ENCODE results near the gene MICAL3.

The MICAL3 gene

DNA sequence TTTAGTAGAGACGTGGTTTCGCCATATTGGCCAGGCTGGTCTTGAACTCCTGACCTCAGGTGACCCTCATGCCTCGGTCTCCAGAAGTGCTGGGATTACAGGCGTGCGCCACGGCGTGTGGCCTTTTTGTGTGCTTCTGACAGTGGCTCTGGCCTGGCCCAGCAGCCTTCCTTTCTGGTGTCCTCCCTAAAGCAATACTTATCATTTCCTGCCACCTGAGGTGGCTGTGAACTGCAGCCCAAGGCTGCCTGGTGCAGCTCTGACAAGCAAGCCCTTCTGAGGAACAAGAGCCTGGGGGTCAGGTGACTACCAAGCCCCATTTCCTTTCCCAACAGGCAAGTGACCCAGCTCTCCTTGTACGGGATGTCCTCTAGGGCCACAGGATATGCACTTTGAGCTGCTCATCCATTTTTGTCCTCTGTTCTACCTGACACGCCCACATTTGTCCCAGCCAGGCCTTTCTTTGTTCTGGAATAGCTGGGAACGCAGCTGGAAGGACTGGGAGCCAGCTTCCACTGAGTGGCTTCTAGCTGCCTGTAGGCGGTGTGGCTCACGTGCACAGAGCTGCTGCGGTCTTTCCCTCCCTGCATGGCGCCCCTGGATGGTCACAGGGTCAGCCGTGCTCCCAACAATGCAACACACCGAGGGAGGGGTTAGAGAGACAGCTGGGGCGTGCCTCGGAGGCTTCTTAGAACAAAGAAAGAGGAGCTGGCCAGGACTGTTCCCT lies 237.8 kb downstream of the MICAL3 start:
- peak; percentile 63 for DNase-seq

- DNase-seq, result no peak
Observed at GRCh38 chr22:17785185-17786184, 238.9 kb downstream of the MICAL3 start.

DNA sequence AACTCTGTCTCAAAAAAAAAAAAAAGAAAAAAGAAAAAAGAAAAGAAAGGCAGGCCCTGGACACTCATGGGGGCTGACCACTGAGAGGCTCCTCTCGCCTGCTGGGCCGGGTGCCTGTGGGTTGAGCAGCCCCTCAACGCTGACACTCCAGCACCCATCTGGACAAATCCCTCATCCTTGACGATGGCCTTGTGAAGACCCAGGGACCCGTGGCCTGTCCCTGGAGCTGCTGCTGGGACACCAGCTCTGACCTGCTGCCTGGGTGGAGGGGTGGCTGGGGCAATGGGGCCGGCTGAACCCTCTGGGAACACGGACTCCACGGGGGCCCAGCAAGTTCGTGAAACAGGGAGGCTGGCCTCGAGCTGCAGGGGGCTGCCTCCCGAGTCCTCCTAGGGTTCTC lies 239.6 kb downstream of the MICAL3 start:
- no peak for DNase-seq

DNA sequence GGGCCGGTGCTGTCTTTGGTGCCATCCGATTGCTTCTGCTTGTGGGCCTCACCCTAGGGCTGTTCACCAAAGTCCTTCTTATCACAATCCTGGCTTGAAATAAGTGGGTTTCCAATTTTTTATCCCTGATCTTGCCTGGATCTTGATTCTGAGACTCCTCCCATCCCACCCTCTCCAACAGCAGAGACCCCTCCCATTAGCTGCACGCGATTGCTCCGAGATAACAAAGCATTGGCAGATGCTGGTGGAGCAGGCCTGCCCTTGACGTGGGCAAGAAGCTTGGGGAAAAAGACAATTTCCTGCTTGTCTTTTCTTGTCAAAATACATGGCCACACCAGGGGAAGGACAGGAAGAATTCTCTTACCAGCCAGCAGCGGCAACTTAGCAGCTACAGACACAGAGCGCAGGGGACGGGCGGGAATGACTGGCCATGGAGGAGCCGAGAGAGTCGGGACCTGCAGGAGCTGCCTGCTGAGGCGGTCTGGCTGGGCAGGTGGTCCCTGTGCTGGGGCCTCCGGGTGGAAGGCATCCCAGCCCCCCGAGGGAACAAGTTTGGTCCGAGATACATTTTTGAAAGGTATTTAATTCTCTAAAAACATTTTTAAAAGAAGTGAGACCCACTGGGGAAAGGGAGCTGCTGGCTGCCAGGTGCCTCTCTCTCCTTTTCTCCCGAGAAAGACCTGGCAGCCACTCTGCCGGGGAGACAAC lies 240.4 kb downstream of the MICAL3 start:
- no peak for DNase-seq

GRCh38 chr22:17783312-17783711 lies 241.0 kb downstream of the MICAL3 start:
- no peak for DNase-seq

GRCh38 chr22:17782621-17783020 lies 241.7 kb downstream of the MICAL3 start:
- DNase-seq, result no peak

DNA sequence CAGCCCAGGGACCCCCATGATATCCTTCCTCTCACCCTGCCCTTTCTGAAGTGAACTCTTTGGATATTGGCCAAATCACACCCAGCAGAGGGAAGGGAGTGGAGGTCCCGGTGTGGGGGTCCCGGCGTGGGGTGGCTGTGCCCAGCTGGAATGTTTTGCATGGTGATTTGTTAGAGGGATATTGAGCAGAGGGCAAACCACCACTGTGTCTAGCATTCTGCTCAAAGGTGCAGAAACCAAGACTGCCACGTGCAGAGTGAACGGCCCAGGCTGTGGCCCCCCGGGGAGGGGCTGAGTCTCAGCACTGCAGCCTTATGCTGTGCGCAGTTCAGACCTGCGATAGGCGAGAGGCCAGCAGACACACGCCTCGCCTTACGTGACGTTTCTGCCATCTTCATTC lies 242.2 kb downstream of the MICAL3 start:
- no peak for DNase-seq

DNA sequence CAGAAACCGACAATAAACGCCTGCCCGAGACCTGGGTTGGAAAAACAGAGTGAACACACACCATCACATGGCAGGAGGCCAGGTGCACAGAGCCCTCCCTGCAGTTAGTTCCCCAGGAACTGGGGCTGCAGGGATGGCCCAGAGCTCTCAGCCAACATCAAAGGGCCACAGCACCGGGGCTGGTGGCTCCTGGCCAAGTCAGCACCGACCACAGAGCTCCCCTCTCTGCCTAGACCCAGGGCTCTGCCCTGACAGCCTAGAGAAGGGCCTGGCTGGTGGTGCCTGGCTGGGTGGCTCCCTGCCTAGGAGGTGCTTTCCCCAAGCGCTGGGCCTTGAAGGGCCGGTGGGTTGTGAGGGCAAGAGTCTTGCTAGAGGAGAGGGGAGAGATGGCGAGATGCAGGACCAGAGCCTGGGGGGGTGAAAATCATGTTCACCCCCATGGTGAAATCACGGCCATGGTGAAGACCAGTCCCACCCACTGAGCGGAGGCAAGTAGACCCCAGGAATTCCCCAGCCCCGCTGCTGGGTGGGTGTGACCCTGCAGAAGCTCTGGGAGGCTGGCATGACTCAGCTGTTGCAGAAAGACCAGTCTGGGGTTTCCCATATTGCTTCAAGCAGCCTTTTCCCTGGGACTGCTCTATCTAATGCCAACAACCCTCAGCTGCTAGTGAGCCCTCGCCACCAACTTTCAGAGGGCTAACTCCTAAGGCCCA lies 242.9 kb downstream of the MICAL3 start:
- DNase-seq, result no peak

GRCh38 chr22:17780741-17781318 lies 243.5 kb downstream of the MICAL3 start:
- DNase-seq, result no peak

DNA sequence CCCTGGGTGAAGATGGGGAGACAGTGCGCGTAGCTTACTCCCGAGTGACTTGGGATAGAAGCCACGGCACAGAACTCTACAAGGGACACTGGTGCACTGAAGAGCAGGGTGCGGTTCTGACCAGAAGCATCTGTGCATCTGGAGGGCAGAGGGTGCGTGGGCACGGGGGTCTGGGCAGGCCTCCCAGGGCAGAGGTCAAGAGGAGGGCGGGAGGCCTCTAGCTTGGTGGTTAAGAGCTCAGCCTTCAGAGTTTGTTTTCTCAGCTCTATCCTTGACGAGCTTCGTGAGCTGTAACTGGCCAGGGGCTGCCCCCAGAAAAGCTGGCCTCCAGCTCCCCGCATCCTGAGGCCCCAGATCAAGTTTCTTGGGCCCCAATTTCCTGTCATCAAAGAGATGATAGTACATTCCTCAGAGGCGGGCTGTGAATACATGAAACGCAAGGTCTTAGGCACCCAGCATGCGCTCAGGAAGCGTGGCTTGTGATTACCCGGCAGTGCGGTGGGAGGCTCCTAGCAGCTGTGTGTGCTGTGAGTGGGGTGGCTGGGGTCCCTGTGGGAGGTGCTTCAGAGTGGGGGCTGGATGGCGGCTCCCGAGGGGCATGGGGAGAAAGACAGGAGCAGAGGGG lies 244.1 kb downstream of the MICAL3 start:
- no peak for DNase-seq

DNA sequence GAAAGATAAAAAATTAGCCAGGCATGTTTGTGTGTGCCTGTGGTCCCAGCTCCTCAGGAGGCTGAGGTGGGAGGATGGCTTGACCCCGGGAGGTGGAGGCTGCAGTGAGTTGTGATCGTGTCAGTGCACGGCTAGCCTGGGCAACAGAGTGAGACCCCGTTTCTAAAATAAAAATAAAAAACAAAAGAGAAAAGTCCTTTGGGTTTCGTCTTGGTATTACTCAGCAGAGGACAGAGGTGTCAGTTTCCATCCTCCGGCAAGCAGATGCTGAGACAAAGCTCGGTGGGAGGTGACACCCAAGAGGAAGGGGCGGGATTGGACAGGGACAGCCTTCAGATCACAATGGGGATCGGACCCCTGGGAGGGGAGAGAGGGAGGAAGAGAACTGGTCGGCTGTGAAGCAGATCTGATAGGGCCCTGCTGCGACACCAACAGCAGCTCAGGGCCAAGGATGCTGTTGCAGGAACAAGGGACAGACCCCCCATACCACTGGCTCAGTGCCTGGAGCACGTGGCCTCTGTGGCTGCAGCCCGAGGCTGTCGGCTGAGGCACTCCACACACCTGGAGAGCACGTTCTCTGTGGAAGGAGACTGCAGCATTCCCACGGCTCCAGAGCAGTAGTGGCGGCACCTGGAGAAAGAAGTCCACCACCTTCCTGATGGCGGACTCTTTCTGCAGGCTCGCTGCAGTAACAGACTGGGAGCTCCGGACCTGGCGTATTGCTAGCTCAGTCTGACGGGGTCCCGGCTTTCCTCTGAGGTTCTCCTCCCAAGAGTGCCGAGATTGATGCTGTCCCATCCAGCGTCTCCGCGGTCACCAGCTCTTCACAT lies 244.9 kb downstream of the MICAL3 start:
- DNase-seq, result no peak

GRCh38 chr22:17778412-17778976 lies 245.9 kb downstream of the MICAL3 start:
- no peak for DNase-seq

GRCh38 chr22:17777717-17778044 lies 246.7 kb downstream of the MICAL3 start:
- no peak for DNase-seq

- no peak for DNase-seq
Observed at GRCh38 chr22:17777005-17777716, 247.2 kb downstream of the MICAL3 start.

DNA sequence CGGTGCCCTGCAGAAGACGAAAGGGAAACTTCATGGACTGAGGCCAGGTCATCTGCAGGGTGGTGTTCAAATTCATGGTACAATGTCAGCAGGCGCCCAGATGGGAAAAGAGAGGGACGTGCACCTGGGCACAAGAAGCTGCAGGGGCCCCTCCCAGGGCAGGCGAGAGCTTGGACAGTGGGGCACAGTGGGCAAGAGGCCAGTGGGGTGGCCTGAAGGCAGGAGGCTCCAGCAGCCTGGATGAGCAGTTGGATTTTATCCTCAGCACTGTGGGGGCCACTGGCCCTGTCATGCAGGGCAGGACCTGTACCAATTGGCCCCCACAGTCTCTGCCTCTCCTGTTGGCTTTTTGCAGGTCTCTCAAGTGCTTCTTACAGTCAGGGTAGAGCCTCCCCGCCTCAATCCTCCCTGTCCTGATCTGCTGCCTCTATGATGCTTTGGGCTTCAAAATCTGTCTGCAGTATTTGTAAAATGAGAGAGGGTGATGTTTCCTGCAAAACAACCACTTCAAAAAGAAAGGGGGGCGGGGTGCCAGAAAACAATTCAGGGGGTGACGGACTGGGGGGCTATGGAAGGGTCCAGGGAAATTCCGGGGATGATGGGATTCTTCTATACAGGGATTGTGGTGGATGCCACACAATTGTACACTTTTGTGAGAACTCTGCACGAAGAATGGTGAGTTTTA lies 248.4 kb downstream of the MICAL3 start:
- no peak for DNase-seq

- DNase-seq, result no peak
Observed at GRCh38 chr22:17774926-17775685, 249.3 kb downstream of the MICAL3 start.

DNA sequence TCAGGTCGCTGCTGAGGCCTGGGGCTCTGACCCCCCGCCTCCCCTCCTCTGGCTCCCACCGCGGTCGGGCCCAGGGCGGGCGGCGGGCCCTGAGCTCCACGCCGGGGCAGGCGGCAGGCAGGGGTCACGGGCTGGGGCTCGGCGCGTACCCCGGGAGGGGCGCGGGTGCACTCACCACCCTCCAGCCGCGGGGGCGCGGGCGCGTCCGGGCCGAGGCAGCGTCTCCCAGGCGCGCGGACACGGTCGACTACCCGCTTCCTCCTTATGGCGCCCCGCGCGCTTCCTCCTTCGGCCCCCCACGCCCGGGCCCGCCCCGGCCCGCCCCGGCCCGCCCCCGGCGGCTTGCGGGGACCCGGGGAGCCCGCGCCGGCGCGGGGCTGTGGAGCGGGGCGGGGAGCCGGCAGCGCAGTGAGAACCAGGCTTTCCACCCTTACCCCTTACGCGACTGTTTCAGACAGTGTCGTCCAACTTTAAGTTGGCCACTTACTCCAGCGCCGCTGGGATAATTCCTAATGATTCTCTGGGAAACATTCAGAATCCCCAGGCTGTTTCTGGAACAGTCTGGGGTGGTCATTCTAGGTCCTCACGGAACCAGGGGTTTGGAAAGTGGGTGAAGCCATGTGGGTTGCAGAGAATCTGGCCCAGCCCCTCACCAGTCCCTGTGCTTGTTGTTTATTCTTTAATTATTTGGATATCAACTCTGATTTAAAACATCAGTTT lies 250.0 kb downstream of the MICAL3 start, which contains the start of gene BID:
TSS of gene BID (minus strand) at position 264 of the 720 bp plus-strand sequence. CDS start 24,353 bp downstream, outside the sequence.
- DNase-seq, result no peak
